Activated CD8-positive, alpha-beta T cell treated with anti-CD3 and anti-CD28 coated beads for 36 hours (primary cell): ENCODE data around the gene IL18RAP. TPM values are rescaled to one million over a fixed set of nuclear protein-coding genes. Genes with fewer than 3 reads are reported as not detected.

Source experiments
- ATAC-seq: fragments of 200-7000 bp; cut with Tn5 transposase; one replicate; pipeline ENCODE4 v1.10.0; 2021; ENCODE audit warnings: mild to moderate bottlenecking, moderate library complexity
- CTCF ChIA-PET: fragments of 350-600 bp; sonication (Branson Sonifier 250); formaldehyde crosslinking; loops from one replicate; lab custom pipeline; 2021; ENCODE audit warnings: antibody characterized with exemption; lab: Charles Lee
- POLR2A ChIA-PET: fragments of 350-600 bp; sonication (Branson Sonifier 250); formaldehyde crosslinking; loops from one replicate; lab custom pipeline; 2021; ENCODE audit warnings: antibody characterized with exemption; lab: Charles Lee
- DNase-seq: peaks from one replicate; pipeline ENCODE4 v3.0.0-alpha.2; 2020
- H3K27ac Mint-ChIP-seq: one replicate; pipeline ENCODE4 v1.8.0; 2021; ENCODE audit warnings: mild to moderate bottlenecking, mixed read lengths
- H3K27me3 Mint-ChIP-seq: one replicate; pipeline ENCODE4 v1.8.0; 2021; ENCODE audit warnings: mixed read lengths
- H3K36me3 Mint-ChIP-seq: one replicate; pipeline ENCODE4 v1.8.0; 2021; ENCODE audit warnings: low read depth, mixed read lengths
- H3K4me1 Mint-ChIP-seq: one replicate; pipeline ENCODE4 v1.8.0; 2021; ENCODE audit warnings: low read depth, mixed read lengths
- H3K4me3 Mint-ChIP-seq: one replicate; pipeline ENCODE4 v1.8.0; 2021; ENCODE audit warnings: mild to moderate bottlenecking, moderate library complexity, mixed read lengths
- H3K9me3 Mint-ChIP-seq: one replicate; pipeline ENCODE4 v1.8.0; 2021; ENCODE audit warnings: mixed read lengths
- CTCF ChIP-seq: fragments of 200-600 bp; IDR thresholded peaks from one replicate; pipeline ENCODE4 v1.8.0; 2022; ENCODE audit warnings: antibody characterized with exemption, mild to moderate bottlenecking
- intact Hi-C: fragments of 100-400 bp; cut with micrococcal nuclease; formaldehyde crosslinking; loops from one replicate; pipeline ENCODE4 v1.10.0; 2022
- total RNA-seq, 2 experiments: library from RNA; stranded (reverse); gene quantifications; one replicate each; pipeline ENCODE4 v1.2.3, GENCODE V29; 2021

Gene IL18RAP
- total RNA-seq, 2 experiments from 2014 or later = 5.8 to 6.0 TPM

- H3K4me3 Mint-ChIP-seq = no peak overlapping the region
- H3K4me1 Mint-ChIP-seq = peaks cover 67% of the 10 kb centered on the region
- H3K36me3 Mint-ChIP-seq = peaks cover 16% of the 10 kb centered on the region
- no peaks in the 10 kb centered on the region for H3K9me3 Mint-ChIP-seq
- H3K27ac Mint-ChIP-seq = peak overlapping the region; percentile 17
- H3K27me3 Mint-ChIP-seq = no peaks in the 10 kb centered on the region
- CTCF ChIA-PET = interaction anchor here (0.7 to 5.1 kb wide), 2 partner anchors 10 to 18 kb away, joined by 3 to 23 read pairs; no protein-coding TSS in a partner anchor
- TF ChIP-seq CTCF = no peak
- no peak for DNase-seq
- intact Hi-C loops = no loop called here
- no peak for ATAC-seq
- POLR2A ChIA-PET = interaction anchor here (0.9 kb wide), 1 partner anchor 13 kb away, joined by 3 read pairs; no protein-coding TSS in a partner anchor
Measured at GRCh38 chr2:102425441-102426132, 2.6 kb downstream of the IL18RAP start.

GRCh38 chr2:102427249-102427648 is 4.3 kb downstream of the IL18RAP start:
- ATAC-seq (no peak), DNase-seq (no peak)
- H3K27ac Mint-ChIP-seq = no peak overlapping the region
- TF ChIP-seq CTCF = no peak
- intact Hi-C loops = no loop called here
- CTCF ChIA-PET = interaction anchor here (1.1 kb wide), 1 partner anchor 96 kb away, joined by 3 read pairs; no protein-coding TSS in a partner anchor
- H3K27me3 Mint-ChIP-seq = no peaks in the 10 kb centered on the region
- peaks cover 65% of the 10 kb centered on the region for H3K4me1 Mint-ChIP-seq
- H3K36me3 Mint-ChIP-seq = peaks cover 15% of the 10 kb centered on the region
- H3K4me3 Mint-ChIP-seq = peak overlapping the region; percentile 0
- H3K9me3 Mint-ChIP-seq = no peaks in the 10 kb centered on the region
- POLR2A ChIA-PET = no interaction called here

DNA sequence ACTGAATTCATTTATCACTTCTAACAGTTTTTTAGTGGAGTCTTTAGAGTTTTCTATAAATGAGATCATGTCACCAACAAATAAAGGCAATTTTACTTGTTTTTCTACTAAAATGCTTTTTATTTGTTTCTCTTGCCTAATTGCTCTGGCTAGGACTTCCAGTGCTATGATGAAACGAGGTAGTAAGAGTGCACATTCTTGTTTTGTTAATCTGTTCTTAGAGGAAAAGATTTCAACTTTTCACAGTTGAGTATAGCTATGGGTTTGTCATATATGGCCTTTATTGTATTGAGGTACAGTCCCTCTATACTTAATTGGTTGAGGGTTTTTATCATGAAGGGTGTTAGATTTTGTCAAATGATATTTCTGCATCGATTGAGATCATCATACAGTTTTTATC is 5.6 kb downstream of the IL18RAP start:
- Mint-ChIP-seq H3K9me3 (no peaks in the 10 kb centered on the region), H3K36me3 (peaks cover 14% of the 10 kb centered on the region), H3K27ac (peak overlapping the region; percentile 16), H3K4me1 (peaks cover 59% of the 10 kb centered on the region), H3K27me3 (no peaks in the 10 kb centered on the region), H3K4me3 (no peak overlapping the region)
- DNase-seq (no peak), ATAC-seq (no peak)
- ChIA-PET CTCF (no interaction called here), POLR2A (interaction anchor here (0.6 kb wide), 1 partner anchor 33 kb away, joined by 4 read pairs; no protein-coding TSS in a partner anchor)
- intact Hi-C loops = no loop called here
- no peak for TF ChIP-seq CTCF

DNA sequence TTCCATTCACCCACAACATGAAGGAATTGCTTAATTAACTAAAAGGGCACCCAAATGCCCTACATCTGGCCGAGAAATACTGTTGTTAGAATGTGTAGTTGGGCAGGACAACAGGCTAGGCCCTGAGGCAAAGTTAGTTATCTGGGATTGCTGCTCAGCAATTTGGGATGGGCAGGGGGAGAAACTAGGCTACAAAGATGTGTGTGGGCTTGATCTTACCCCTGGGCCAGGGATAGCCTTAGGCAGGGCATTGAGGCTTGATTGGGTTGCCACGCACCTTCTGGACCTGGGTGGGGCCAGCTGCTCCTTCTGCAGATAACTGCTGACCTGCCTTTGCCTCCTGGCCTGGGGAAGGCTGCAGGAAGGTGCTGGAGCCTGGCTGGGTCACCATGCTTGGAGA is 9.4 kb downstream of the IL18RAP start:
- Mint-ChIP-seq H3K27me3 (no peaks in the 10 kb centered on the region), H3K27ac (no peak overlapping the region), H3K36me3 (peaks cover 18% of the 10 kb centered on the region), H3K4me1 (peaks cover 64% of the 10 kb centered on the region), H3K4me3 (no peak overlapping the region), H3K9me3 (no peaks in the 10 kb centered on the region)
- no peak for TF ChIP-seq CTCF
- DNase-seq (no peak), ATAC-seq (no peak)
- POLR2A ChIA-PET = interaction anchor here (0.6 to 1.1 kb wide), 3 partner anchors 12 to 56 kb away, joined by 3 to 4 read pairs (median 3); no protein-coding TSS in a partner anchor
- CTCF ChIA-PET = interaction anchor here (1.0 to 3.2 kb wide), 3 partner anchors 9 to 192 kb away, joined by 4 to 15 read pairs (median 12); partner anchors contain the start of gene IL18RAP
- intact Hi-C loops = no loop called here
